Nucleus accumbens (tissue), 56 donors: ENCODE data around the gene NSFL1C.
A peak's percentile ranks its signal among the peaks of the same experiment; 100 is the strongest.

Source experiments
- DNase-seq, 56 donors: peaks; one replicate each; lab custom pipeline; 2025; lab: John Stamatoyannopoulos, UW

The NSFL1C gene

DNA sequence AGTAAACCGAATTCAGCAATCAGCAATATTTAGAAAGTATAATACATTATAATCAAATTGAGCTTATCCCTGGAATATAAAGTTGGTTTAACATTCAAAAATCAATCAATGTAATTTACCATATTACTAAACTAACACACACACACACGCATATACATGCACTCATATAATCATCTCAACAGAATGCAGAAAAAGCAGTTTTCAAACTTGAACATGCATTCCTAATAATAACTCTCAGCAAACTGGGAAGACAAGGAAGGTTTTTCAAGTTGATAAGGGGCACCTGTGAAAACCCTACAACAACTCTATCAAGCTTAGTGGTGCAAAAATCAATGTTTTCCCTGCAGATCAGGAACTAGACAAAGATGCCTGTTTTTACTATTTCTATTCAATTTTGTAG lies 19.9 kb upstream of the NSFL1C start:
- DNase-seq = no peak

DNA sequence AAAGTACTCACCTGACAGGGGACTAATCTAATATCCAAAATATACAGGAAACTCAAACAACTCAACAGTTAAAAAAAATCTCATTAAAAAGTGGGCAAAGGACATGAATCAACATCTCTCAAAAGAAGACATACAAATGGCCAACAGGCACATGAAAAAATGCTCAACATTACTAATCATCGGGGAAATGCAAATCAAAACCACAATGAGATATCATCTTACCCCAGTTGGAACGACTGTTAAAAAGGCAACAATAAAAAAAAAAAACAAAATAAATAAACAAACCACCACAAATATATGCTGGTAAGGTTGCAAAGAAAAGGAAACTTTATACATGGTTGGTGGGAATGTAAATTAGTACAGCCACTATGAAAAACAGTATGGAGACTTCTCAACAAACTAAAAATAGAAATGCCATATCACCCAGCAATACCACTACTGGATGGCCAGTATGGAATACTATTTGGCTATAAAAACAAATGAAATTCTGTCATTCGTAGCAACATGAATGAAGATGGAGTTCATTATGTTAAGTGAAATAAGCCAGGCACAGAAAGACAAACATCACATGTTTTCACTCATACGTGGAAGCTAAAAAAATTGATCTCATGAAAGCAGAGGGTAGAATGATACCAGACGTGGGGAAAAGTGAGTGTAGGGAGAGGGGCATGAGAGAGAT lies 17.9 kb upstream of the NSFL1C start:
- DNase-seq = no peak

DNA sequence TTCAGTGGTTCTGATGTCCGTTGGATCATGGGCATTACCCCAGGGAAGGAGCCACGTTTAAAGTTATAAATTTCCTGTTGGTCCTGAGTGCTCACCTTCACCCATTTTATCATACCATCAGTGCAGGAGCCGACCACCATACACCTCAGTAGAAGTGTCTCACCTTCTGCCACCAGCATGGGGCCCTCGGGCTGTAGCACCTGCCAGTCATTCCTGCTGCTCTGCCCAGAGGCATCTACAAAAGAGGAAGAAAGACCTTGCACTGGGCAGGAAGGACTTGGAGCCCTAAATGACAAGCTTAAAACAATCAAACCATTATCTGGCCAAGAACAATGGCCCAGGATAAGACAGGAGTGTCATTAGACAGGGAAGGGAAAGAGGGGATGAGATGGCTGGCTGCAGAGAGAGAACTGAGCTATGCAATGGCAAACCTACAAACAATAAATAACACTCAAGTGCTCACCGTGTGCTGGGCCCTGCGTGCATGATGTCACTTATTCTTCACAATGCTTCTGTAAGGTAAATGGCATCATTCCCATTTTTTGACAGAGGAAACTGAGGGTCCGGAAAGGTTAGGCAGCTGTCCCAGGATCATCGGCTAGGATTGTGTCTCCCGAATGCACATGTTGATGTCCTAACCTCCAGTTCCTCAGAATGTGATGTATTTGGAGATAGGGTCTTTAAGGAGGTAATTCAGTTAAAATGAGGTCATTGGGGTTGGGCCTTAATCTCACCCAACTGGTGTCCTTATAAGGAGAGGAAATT lies 13.4 kb upstream of the NSFL1C start:
- no peak for DNase-seq

DNA sequence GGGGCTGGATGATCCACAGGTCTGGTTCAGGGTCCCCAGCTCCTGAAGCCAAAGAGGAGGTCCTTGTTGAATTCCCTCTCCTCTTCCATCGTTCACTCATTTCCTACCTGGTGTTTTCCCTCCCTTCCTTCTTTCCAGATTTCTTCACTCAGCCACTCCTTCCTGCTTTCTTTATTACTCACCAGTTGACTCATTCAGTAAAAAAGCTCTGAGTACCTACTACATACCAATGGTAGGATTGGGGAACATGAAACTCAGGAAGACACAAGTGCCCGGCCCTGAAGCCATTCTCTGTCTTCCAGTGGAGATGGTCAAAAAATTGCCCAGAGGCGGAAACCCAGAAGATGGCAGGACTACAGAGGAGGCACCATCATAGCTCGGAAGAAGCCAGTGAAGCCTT lies 11.9 kb upstream of the NSFL1C start:
- DNase-seq = no peak

DNA sequence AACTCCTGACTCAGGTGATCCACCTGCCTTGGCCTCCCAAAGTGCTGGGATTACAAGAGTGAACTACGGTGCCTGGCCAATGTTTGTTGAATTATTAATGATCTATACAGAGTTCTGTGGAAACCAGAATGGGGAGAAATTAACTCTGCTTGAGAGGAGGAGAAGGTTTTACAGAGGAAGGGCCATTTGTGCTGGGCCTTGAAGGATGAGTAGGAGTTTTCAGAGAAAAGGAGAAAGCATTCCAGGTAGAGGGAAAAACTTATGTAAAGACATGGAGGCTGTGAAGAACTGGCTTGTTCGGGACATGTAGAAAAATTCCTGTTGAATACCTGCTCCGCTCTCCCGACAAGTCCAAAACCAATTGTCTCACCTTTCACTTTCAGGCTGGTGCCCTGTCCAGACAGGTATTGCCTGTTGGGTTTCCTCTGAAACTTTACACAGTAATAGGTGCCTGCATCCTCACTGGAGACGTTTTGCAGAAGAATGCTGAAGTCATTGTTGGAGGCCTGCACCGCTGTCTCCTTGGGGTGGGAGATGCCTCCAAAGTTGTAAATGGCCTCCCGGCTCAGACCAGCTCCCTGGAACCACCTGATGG lies 11.3 kb upstream of the NSFL1C start:
- DNase-seq = no peak

DNA sequence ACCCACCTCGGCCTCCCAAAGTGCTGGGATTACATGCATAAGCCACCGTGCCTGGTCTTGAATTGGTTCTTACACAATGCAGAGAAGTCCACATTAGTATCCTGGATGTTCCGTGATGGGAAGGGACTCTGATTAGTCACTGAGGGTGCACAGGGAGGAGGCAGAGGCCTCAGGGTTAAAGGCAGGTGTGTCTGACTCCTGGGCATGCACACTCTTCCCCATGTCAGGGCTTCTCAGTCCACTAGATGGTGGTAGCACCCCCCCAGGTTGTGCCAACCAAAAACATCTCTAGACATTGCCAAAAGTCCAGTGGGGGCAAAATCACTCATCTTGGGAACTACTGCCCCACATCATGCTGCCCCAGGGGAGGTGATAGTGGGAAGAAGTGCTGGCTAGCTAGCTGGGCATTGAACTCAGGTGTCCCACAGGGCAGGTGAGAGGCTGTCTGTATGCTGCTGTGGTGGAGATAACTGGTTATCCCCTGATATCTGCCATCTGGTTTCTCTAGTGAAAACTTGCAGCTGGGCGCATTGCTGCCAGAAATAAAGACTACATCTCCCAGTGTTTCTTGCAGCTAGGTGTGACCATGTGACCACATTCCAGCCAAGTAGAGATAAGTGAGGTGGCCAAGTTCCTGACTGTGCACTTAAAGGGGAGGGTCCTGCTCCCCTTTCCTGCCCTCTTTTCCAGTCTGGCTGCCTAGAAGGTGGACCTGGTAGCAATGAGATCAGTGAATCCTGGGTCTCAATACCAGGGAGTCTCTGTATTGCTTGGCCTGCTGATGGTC lies 8.4 kb upstream of the NSFL1C start:
- DNase-seq = no peak

DNA sequence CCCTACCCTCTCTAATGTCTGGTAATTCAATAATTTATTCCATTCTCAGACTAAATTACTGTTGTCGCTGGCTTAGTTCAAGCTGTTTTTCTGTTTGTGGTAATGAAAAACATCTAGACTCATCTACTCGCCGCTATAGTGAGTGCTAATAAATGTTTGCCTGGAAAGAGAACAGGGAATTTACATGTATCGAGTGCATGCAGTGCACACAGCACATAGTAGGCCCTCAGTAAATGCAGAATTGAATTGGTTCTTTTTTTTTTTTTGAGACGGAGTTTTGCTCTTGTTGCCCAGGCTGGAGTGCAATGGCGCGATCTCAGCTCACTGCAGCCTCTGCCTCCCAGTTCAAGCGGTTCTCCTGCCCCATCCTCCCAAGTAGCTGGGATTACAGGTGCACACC lies 7.7 kb upstream of the NSFL1C start:
- DNase-seq = no peak

DNA sequence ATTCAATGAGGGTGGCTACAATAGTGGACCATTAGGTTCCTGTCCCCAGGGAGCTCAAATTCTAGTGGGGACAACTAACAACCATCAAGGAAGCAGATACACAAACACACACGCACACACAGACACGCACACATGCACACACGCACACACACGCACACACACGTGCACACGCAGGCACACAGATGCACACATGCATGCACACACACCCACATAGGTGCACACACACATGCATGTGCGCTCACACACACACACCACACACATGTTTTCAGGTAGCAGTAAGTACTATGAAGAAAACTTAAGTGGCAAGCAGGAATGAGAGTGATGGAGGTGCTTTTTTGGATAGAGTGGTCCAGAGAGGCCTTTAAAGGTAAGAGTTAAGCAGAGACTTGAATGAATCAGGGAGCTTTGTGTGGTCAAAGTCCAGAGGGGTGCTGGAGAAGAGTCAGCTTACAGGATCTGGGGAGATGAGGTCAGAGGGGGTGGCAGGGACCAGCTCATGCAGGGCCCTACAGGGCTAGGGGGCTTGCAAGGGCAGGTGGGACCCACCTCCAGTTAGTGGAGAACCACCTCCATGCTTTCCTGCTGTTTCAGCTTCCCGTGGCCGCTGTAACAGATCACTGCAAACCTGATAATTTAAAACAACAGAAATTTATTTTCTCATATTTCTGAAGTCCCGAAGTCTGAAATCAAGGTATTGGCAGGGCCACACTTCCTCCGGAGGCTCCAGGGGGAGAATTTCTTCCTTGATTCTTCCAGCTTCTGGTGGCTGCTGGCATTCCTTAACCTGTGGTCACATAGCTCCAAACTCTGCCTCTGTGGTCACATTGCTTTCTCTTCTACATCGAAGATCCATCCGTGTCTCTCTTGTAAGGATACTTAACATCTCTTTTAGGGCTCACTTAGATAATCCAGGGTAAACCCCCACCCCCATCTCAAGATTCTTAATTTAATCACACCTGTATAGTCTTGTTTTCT lies 6.9 kb upstream of the NSFL1C start:
- DNase-seq = no peak

DNA sequence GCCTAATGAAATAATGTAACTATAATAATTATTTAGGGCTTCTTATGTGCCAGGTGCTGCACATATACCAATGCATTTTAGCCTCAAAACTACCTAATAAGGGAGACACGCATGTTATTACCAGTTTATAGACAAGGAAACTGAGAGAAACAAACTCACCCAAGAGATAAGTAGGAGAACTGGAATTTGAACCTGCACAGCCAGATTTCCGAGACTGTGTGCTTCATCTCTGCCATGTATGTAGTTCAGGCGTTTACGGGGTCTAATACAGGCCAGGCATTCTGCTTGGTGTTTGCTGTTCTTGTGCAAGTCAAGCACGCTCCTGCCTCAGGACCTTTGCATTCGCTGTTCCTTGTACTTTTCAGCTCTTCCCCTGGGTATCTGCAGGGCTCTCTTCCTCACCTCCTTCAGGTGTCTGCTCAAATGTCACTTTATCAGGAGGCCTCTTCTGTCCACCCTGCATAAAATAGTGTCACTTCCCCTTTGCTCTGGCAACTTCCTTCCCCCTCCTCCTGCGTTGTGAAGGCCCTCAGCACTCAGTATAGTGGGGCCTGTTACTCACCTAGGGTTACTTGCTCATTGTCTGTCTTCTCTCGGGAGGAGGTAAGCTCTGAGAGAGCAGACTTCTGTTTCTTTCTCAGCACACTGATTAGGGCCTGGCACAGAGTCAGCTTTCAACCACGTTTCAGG lies 6.1 kb upstream of the NSFL1C start:
- DNase-seq = no peak

DNA sequence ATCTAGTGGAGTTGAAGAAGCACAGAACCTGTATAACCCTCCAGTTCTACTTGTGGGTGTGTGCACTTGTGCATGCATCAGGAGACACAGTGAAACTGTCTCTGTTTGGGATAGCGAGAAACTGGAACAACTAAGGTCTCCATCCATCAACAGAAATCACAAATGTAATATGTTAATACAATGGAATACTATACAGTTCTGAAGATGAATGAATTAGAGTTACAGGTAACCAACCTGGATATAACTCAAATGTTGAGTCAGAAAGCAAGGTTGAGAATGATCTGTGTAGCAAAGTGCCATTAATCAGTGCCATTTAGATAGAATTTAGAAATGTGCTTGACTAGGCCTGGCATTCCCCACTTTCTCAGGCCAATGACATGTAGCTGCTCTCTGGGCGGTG lies 4.6 kb upstream of the NSFL1C start:
- DNase-seq = no peak

DNA sequence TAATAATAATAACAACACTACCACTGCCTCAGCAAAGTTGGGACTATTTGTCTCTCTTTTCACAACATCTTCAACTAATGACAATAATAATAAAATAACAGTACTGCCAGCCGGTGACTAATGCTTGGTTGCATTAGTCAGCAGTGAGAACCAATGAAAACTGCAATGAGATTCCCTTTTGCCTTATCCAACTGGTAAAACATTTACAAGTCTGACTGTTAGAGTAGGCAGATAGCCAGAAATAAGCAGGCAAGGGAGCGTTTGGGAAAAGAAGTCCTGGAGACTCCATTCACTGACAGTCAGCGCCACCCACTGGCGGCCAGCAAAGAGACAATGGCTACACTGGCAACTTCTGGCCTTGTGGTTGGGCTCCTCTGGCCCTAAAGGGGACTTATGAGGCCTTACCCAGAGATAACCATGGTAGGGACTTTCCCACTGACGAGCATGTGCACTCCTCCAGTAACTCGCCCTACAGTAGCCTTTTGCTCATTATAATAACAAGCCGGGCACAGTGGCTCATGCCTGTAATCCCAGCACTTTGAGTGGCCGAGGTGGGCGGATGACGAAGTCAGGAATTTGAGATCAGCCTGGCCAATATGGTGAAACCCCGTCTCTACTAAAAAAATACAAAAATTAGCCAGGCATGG lies 3.4 kb upstream of the NSFL1C start:
- peak in 39 of 56 donors; percentile 3 to 78 (median 26) for DNase-seq

DNA sequence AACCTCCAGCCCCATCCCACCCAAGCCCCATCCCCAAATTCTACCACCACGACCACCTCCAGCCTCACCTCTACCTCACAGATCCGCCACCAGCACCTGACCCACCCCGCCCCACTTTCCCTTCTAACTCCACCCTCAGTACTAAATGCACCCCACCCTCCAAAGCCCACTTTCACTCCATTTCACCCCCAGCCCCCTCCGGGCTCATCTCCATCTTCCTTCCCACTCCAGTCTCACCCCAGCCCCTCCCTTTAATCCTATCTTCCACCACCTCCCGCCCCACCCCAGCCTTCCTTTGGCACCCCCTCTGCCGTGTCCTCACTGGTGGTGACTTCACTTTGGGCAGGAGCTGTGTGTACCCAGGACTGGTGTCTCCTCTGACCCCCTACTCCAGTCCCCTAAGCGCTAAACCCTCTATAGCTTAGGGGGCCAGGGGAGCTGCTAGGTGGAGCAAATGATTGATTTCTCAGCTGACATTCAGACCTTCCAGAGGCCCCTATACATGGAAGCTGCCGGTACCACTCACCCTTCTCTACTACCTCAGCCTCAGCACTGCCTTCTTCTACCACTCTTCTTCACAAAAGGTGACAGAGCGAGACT lies 2.8 kb upstream of the NSFL1C start:
- DNase-seq = no peak

DNA sequence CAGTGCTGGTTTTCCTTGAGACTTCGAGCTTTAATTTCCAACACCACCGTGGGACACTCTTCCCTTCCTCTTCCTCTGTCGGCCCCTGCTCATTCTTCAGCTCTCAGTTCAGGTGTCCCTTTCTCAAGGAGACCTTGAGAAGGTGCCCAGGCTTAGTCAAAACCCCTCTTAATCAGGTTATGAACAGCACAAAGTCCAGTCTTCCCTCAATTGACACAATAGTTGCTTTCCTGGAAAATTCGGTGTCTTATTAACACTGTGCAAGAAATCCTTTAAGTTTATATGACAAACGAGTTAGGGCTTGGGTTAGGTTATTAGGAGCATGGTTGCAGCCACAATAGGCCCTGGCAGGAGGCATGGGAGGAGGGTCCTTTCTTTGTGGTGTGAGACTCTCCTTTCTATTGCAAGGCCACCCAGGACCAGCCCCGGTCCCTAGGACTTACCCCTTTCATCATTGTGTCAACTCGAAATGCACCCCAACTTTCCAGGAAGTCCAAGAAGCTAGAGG lies 1.5 kb upstream of the NSFL1C start:
- DNase-seq = no peak

DNA sequence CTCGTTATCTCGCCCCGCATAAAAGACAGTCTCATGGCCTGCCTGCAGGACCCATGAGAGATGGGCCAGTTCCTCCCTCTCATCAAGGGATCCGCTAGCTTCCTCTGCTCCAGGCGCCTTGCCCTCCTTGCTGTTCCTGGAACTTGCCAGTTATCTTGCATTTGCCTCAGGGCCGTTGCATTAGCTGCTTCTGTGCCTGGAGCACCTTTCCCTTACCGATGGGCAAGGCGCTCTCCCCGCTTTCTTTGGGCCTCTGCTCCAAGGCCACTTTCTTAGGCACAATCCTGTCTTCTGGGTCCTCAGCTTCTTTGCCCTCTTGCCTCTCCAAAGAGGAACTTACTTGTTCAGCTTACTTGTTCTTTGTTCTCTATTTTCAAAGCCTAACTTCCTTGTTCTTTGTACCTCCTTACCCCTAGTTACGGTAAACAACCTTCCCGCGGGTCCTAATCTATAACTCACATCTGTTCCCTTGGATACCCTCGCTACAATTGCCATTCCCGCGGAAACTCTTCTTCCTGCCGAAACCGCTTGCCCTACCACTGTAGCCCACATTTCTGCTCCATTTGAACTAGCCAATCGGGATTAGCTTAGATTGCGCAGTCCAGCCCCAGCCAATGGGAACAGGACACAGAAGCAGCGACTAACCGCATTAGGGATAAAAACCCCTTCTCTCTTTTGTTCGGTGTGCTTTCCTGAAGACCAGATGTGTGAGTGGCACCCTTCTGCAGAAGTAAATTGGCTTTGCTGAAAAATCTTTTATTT lies 887 bp upstream of the NSFL1C start:
- peak in 15 of 56 donors; percentile 1 to 45 (median 25) for DNase-seq

DNA sequence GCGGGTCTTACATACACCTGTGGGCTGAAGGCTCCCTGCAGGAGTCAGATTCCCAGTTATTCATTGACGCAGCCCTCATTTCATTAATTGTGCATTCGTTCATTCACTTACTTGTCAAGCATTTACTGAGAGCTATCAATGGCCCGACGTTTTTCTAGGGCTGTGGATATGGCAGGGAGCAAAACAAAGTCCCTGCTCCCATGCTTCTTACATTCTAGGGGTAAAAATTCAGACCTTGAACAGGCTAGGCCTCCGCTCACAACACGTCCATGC lies 369 bp upstream of the NSFL1C start:
- DNase-seq = no peak

DNA sequence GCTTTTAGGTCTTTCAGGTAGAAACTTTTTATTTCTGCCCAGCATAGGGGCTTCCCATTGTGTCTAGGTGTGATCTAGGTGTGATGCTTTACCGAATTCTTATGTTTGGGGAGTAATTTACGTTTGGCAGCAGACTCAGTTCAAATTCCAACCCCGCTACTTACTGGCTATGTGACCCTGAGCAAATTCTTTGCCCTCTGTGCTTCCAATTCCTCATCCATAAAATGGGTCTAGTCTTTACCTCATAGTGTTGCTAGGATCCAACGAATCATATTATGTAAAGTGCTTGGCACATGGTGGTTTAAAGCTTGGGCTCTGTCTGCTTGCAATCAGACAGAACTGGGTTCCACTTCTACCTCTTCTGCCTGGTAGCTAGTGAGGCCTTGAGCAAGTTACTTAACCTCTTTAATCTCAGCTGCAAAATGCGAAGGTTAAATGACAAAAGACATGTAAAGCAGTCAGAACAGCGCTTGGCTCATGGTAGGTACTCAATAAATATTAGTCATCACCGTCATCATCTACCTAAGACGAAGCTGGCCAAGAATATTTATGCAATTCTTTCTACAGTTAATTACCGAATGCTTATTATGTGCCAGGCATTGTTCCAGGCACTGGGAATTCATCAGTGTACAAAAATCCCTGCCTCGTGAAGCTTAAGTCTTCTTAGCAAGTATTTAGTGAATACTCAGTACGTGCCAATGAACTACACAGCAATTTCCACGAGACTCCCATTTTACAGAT lies 1.0 kb downstream of the NSFL1C start:
- DNase-seq = no peak

DNA sequence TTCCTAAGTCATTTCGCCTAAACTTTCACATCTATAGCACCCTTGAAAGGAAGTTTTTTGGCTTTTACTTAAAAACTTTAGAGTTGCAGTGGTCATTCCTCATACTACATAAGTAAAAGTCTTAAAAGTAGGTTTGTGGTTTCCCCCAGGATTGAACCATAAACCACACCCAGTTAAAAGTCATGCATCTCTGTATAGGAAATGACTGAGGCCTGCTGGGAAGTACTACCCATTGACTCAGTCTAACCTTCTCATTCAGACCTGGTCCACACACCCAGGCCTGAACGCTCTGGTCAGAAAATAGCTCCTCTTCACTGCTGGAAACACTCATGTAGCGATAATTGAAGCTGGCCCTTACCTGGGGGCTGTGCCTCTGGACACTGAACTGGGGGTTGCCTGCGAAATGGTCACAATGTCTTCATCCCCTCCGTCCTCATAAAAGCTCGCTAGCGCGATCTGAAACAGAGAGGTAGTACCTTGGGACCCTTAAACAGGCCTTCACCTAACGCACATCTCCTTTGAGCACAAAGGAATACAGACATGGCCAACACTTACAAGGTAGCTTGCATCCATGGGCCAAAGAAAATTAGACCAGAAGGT lies 2.6 kb downstream of the NSFL1C start:
- no peak for DNase-seq
